ENCODE measurements around the gene HSD3B7. TPM values are rescaled to one million over a fixed set of nuclear protein-coding genes. Genes with fewer than 3 reads are reported as not detected.
A peak's percentile ranks its signal among the peaks of the same experiment; 100 is the strongest.

HSD3B7 gene
- total RNA-seq, 1 donor from 2014 or later: 12.5 TPM

- no peak overlapping the region for H3K27ac ChIP-seq (ENCODE audit: low read depth, low read length)
- H3K9ac ChIP-seq (ENCODE audit: low read depth in 1 of 3, low read length in 3 of 3): no peak overlapping the region
- H3K9me3 ChIP-seq (ENCODE audit: control insufficient read depth in 3 of 3, low read length in 3 of 3): no peaks in the 10 kb centered on the region
- H3K4me3 ChIP-seq (ENCODE audit: low read length in 3 of 3): no peak overlapping the region
- no peaks in the 10 kb centered on the region for H3K27me3 ChIP-seq (ENCODE audit: control insufficient read depth in 3 of 3, insufficient read depth in 3 of 3, low read length in 3 of 3)
- H3K36me3 ChIP-seq (ENCODE audit: control insufficient read depth in 3 of 3, insufficient read depth in 3 of 3, low read length in 3 of 3): peaks cover 45 to 57% (median 57%) of the 10 kb centered on the region in 3 donors
- peaks cover 13 to 17% (median 14%) of the 10 kb centered on the region in 3 donors for H3K4me1 ChIP-seq (ENCODE audit: control insufficient read depth in 3 of 3, insufficient read depth in 3 of 3, low read length in 3 of 3)
Observed at GRCh38 chr16:30980959-30981358, 4.0 kb upstream of the HSD3B7 start.

GRCh38 chr16:30982548-30983288 lies 2.3 kb upstream of the HSD3B7 start:
- Histone ChIP-seq H3K27me3 (ENCODE audit: control insufficient read depth in 3 of 3, insufficient read depth in 3 of 3, low read length in 3 of 3) (no peaks in the 10 kb centered on the region), H3K27ac (ENCODE audit: low read depth, low read length) (peak overlapping the region; percentile 12), H3K4me1 (ENCODE audit: control insufficient read depth in 3 of 3, insufficient read depth in 3 of 3, low read length in 3 of 3) (peaks cover 18 to 21% (median 19%) of the 10 kb centered on the region in 3 donors), H3K36me3 (ENCODE audit: control insufficient read depth in 3 of 3, insufficient read depth in 3 of 3, low read length in 3 of 3) (peaks cover 40 to 51% (median 50%) of the 10 kb centered on the region in 3 donors), H3K9me3 (ENCODE audit: control insufficient read depth in 3 of 3, low read length in 3 of 3) (no peaks in the 10 kb centered on the region), H3K4me3 (ENCODE audit: low read length in 3 of 3) (no peak overlapping the region), H3K9ac (ENCODE audit: low read depth in 1 of 3, low read length in 3 of 3) (no peak overlapping the region)

GRCh38 chr16:30983289-30983889 lies 1.6 kb upstream of the HSD3B7 start:
- Histone ChIP-seq H3K36me3 (ENCODE audit: control insufficient read depth in 3 of 3, insufficient read depth in 3 of 3, low read length in 3 of 3) (peaks cover 42 to 50% (median 45%) of the 10 kb centered on the region in 3 donors), H3K9ac (ENCODE audit: low read depth in 1 of 3, low read length in 3 of 3) (no peak overlapping the region), H3K27me3 (ENCODE audit: control insufficient read depth in 3 of 3, insufficient read depth in 3 of 3, low read length in 3 of 3) (no peaks in the 10 kb centered on the region), H3K4me1 (ENCODE audit: control insufficient read depth in 3 of 3, insufficient read depth in 3 of 3, low read length in 3 of 3) (peaks cover 18 to 21% (median 19%) of the 10 kb centered on the region in 3 donors), H3K9me3 (ENCODE audit: control insufficient read depth in 3 of 3, low read length in 3 of 3) (no peaks in the 10 kb centered on the region), H3K27ac (ENCODE audit: low read depth, low read length) (peak overlapping the region; percentile 12), H3K4me3 (ENCODE audit: low read length in 3 of 3) (no peak overlapping the region)

GRCh38 chr16:30983898-30984610 lies 953 bp upstream of the HSD3B7 start:
- Histone ChIP-seq H3K9me3 (ENCODE audit: control insufficient read depth in 3 of 3, low read length in 3 of 3) (no peaks in the 10 kb centered on the region), H3K4me1 (ENCODE audit: control insufficient read depth in 3 of 3, insufficient read depth in 3 of 3, low read length in 3 of 3) (peaks cover 18 to 21% (median 19%) of the 10 kb centered on the region in 3 donors), H3K36me3 (ENCODE audit: control insufficient read depth in 3 of 3, insufficient read depth in 3 of 3, low read length in 3 of 3) (peaks cover 40 to 45% (median 45%) of the 10 kb centered on the region in 3 donors), H3K27me3 (ENCODE audit: control insufficient read depth in 3 of 3, insufficient read depth in 3 of 3, low read length in 3 of 3) (no peaks in the 10 kb centered on the region), H3K27ac (ENCODE audit: low read depth, low read length) (no peak overlapping the region), H3K9ac (ENCODE audit: low read depth in 1 of 3, low read length in 3 of 3) (no peak overlapping the region), H3K4me3 (ENCODE audit: low read length in 3 of 3) (no peak overlapping the region)

GRCh38 chr16:30985401-30986128 lies 558 bp downstream of the HSD3B7 start:
- Histone ChIP-seq H3K36me3 (ENCODE audit: control insufficient read depth in 3 of 3, insufficient read depth in 3 of 3, low read length in 3 of 3) (peaks cover 33 to 39% (median 36%) of the 10 kb centered on the region in 3 donors), H3K9me3 (ENCODE audit: control insufficient read depth in 3 of 3, low read length in 3 of 3) (no peaks in the 10 kb centered on the region), H3K9ac (ENCODE audit: low read depth in 1 of 3, low read length in 3 of 3) (peak overlapping the region; percentile 71 to 80 (median 76)), H3K27ac (ENCODE audit: low read depth, low read length) (peak overlapping the region; percentile 75), H3K4me3 (ENCODE audit: low read length in 3 of 3) (peak overlapping the region; percentile 76 to 78 (median 77)), H3K4me1 (ENCODE audit: control insufficient read depth in 3 of 3, insufficient read depth in 3 of 3, low read length in 3 of 3) (peaks cover 18 to 21% (median 19%) of the 10 kb centered on the region in 3 donors), H3K27me3 (ENCODE audit: control insufficient read depth in 3 of 3, insufficient read depth in 3 of 3, low read length in 3 of 3) (no peaks in the 10 kb centered on the region)

GRCh38 chr16:30986129-30986991 lies 1.4 kb downstream of the HSD3B7 start:
- Histone ChIP-seq H3K4me3 (ENCODE audit: low read length in 3 of 3) (peak overlapping the region; percentile 76 to 78 (median 77)), H3K27me3 (ENCODE audit: control insufficient read depth in 3 of 3, insufficient read depth in 3 of 3, low read length in 3 of 3) (no peaks in the 10 kb centered on the region), H3K27ac (ENCODE audit: low read depth, low read length) (peak overlapping the region; percentile 75), H3K9ac (ENCODE audit: low read depth in 1 of 3, low read length in 3 of 3) (peak overlapping the region in 2 of 3 donors; percentile 76 to 80), H3K4me1 (ENCODE audit: control insufficient read depth in 3 of 3, insufficient read depth in 3 of 3, low read length in 3 of 3) (peaks cover 18 to 21% (median 19%) of the 10 kb centered on the region in 3 donors), H3K9me3 (ENCODE audit: control insufficient read depth in 3 of 3, low read length in 3 of 3) (no peaks in the 10 kb centered on the region), H3K36me3 (ENCODE audit: control insufficient read depth in 3 of 3, insufficient read depth in 3 of 3, low read length in 3 of 3) (peaks cover 28 to 31% (median 31%) of the 10 kb centered on the region in 3 donors)

GRCh38 chr16:30987581-30988190 lies 2.7 kb downstream of the HSD3B7 start:
- no peak overlapping the region for H3K27ac ChIP-seq (ENCODE audit: low read depth, low read length)
- H3K27me3 ChIP-seq (ENCODE audit: control insufficient read depth in 3 of 3, insufficient read depth in 3 of 3, low read length in 3 of 3): no peaks in the 10 kb centered on the region
- peaks cover 21 to 22% (median 21%) of the 10 kb centered on the region in 3 donors for H3K36me3 ChIP-seq (ENCODE audit: control insufficient read depth in 3 of 3, insufficient read depth in 3 of 3, low read length in 3 of 3)
- H3K9ac ChIP-seq (ENCODE audit: low read depth in 1 of 3, low read length in 3 of 3): no peak overlapping the region
- peaks cover 18 to 19% (median 19%) of the 10 kb centered on the region in 3 donors for H3K4me1 ChIP-seq (ENCODE audit: control insufficient read depth in 3 of 3, insufficient read depth in 3 of 3, low read length in 3 of 3)
- H3K4me3 ChIP-seq (ENCODE audit: low read length in 3 of 3): no peak overlapping the region
- no peaks in the 10 kb centered on the region for H3K9me3 ChIP-seq (ENCODE audit: control insufficient read depth in 3 of 3, low read length in 3 of 3)

GRCh38 chr16:30989469-30990047 lies 4.6 kb downstream of the HSD3B7 start:
- peaks cover 7 to 15% (median 8%) of the 10 kb centered on the region in 3 donors for H3K36me3 ChIP-seq (ENCODE audit: control insufficient read depth in 3 of 3, insufficient read depth in 3 of 3, low read length in 3 of 3)
- H3K27me3 ChIP-seq (ENCODE audit: control insufficient read depth in 3 of 3, insufficient read depth in 3 of 3, low read length in 3 of 3): no peaks in the 10 kb centered on the region
- H3K27ac ChIP-seq (ENCODE audit: low read depth, low read length): no peak overlapping the region
- no peak overlapping the region for H3K9ac ChIP-seq (ENCODE audit: low read depth in 1 of 3, low read length in 3 of 3)
- H3K9me3 ChIP-seq (ENCODE audit: control insufficient read depth in 3 of 3, low read length in 3 of 3): no peaks in the 10 kb centered on the region
- H3K4me3 ChIP-seq (ENCODE audit: low read length in 3 of 3): no peak overlapping the region
- H3K4me1 ChIP-seq (ENCODE audit: control insufficient read depth in 3 of 3, insufficient read depth in 3 of 3, low read length in 3 of 3): peaks cover 16 to 19% (median 18%) of the 10 kb centered on the region in 3 donors
